Erythroblast (primary cell): ENCODE measurements around the gene XDH.
A peak's percentile ranks its signal among the peaks of the same experiment; 100 is the strongest.

Experiments
- DNase-seq, 2 experiments: peaks; one replicate each; lab custom pipeline; 2025; lab: John Stamatoyannopoulos, UW
- GATA1 ChIP-seq: IDR thresholded peaks from 2 replicates; pipeline ENCODE4 v1.6.1; 2011; ENCODE audit warnings: low read depth, mild to moderate bottlenecking, control low read depth, low read length, moderate library complexity
- POLR2A ChIP-seq: IDR thresholded peaks from 2 replicates; pipeline ENCODE4 v1.6.1; 2011; ENCODE audit warnings: mild to moderate bottlenecking, low read length

XDH gene

GRCh38 chr2:31365834-31366505 lies 48.6 kb downstream of the XDH start:
- no peak for DNase-seq
- TF ChIP-seq GATA1 = no peak
- no peak for TF ChIP-seq POLR2A

GRCh38 chr2:31365348-31365747 lies 49.2 kb downstream of the XDH start:
- TF ChIP-seq POLR2A (no peak), GATA1 (no peak)
- DNase-seq = no peak

GRCh38 chr2:31363956-31364750 lies 50.4 kb downstream of the XDH start:
- TF ChIP-seq POLR2A (no peak), GATA1 (no peak)
- DNase-seq = no peak

GRCh38 chr2:31362581-31362980 lies 52.0 kb downstream of the XDH start:
- DNase-seq = no peak
- TF ChIP-seq POLR2A (no peak), GATA1 (no peak)

- no peak for DNase-seq
- TF ChIP-seq POLR2A (no peak), GATA1 (no peak)
Observed at GRCh38 chr2:31359229-31359628, 55.3 kb downstream of the XDH start.

- peak in 1 of 2 experiments; percentile 4 for DNase-seq
- no peak for TF ChIP-seq GATA1
- TF ChIP-seq POLR2A = no peak
Observed at GRCh38 chr2:31354837-31355236, 59.7 kb downstream of the XDH start.

- no peak for DNase-seq
- TF ChIP-seq POLR2A = no peak
- TF ChIP-seq GATA1 = no peak
Observed at GRCh38 chr2:31353179-31353578, 61.4 kb downstream of the XDH start.

GRCh38 chr2:31349684-31350083 lies 64.9 kb downstream of the XDH start:
- DNase-seq = no peak
- TF ChIP-seq POLR2A (no peak), GATA1 (no peak)

GRCh38 chr2:31349160-31349559 lies 65.4 kb downstream of the XDH start:
- no peak for TF ChIP-seq POLR2A
- TF ChIP-seq GATA1 = no peak
- DNase-seq = no peak

GRCh38 chr2:31348618-31349017 lies 65.9 kb downstream of the XDH start:
- no peak for DNase-seq
- TF ChIP-seq POLR2A = no peak
- TF ChIP-seq GATA1 = no peak

GRCh38 chr2:31347750-31348149 lies 66.8 kb downstream of the XDH start:
- no peak for DNase-seq
- TF ChIP-seq POLR2A (no peak), GATA1 (no peak)

GRCh38 chr2:31347319-31347718 lies 67.2 kb downstream of the XDH start:
- no peak for DNase-seq
- TF ChIP-seq GATA1 (no peak), POLR2A (no peak)

GRCh38 chr2:31344447-31344846 lies 70.1 kb downstream of the XDH start:
- TF ChIP-seq GATA1 (no peak), POLR2A (no peak)
- DNase-seq = no peak

GRCh38 chr2:31341351-31341750 lies 73.2 kb downstream of the XDH start:
- TF ChIP-seq POLR2A (no peak), GATA1 (no peak)
- DNase-seq = no peak

GRCh38 chr2:31339696-31340095 lies 74.8 kb downstream of the XDH start:
- no peak for DNase-seq
- no peak for TF ChIP-seq POLR2A
- TF ChIP-seq GATA1 = no peak
